Measurements from ENCODE around the gene WDR5B. TPM values are rescaled to one million over a fixed set of nuclear protein-coding genes. Genes with fewer than 3 reads are reported as not detected.

The WDR5B gene
- total and polyA plus RNA-seq, 2 of the 8 experiments (the other 6 are each of a cell fraction or from before 2014, with no cell fraction given): 1.9 to 3.5 TPM

- Histone ChIP-seq H3K79me2 (ENCODE audit: control insufficient read depth in 1 of 2, insufficient read depth in 2 of 2, low read length in 2 of 2) (peaks cover 0 to 15% of the 10 kb centered on the region in 2 experiments; a peak in 2 of 4 replicates), H3K27me3 (replicated peaks in 1 of 4; ENCODE audit: control insufficient read depth in 3 of 4, extremely low read depth in 1 of 4, insufficient read depth in 3 of 4, low read length in 3 of 4) (no peaks in the 10 kb centered on the region), H4K8ac (ENCODE audit: extremely low read depth, insufficient read depth, low read length) (no peak overlapping the region), H3K4ac (replicated peaks; ENCODE audit: insufficient read length, low read depth, low read length) (no peak overlapping the region), H4K5ac (ENCODE audit: insufficient read length, low read depth, low read length) (no peak overlapping the region), H2BK20ac (ENCODE audit: low read length) (no peak overlapping the region), H3K9ac (replicated peaks in 1 of 4; ENCODE audit: extremely low read depth in 1 of 4, low read depth in 3 of 4, low read length in 3 of 4) (no peak overlapping the region), H2BK12ac (ENCODE audit: low read depth, low read length) (no peak overlapping the region), H3K79me1 (ENCODE audit: low read depth, low read length) (peaks cover 2% of the 10 kb centered on the region; the same call in 1 of the 2 replicates), H3K23ac (ENCODE audit: insufficient read length) (no peak overlapping the region), H3K14ac (ENCODE audit: insufficient read length) (no peak overlapping the region), H3K4me1 (replicated peaks in 1 of 4; ENCODE audit: control insufficient read depth in 3 of 4, insufficient read depth in 4 of 4, low read length in 3 of 4) (no peaks in the 10 kb centered on the region), H4K20me1 (replicated peaks in 1 of 2; ENCODE audit: control insufficient read depth in 1 of 2, insufficient read depth in 2 of 2, low read length in 2 of 2) (peaks cover 0 to 2% of the 10 kb centered on the region in 2 experiments), H3K23me2 (ENCODE audit: low read depth, low read length) (no peaks in the 10 kb centered on the region), H3K27ac (ENCODE audit: low read depth, low read length) (no peak overlapping the region), H2BK5ac (ENCODE audit: low read depth, low read length) (no peak overlapping the region), H3K56ac (replicated peaks; ENCODE audit: insufficient read length, low read depth, low read length) (no peak overlapping the region), H3K9me3 (ENCODE audit: insufficient read depth in 2 of 2, low read depth in 1 of 2, low read length in 1 of 2) (no peaks in the 10 kb centered on the region), H3K4me2 (ENCODE audit: insufficient read depth in 1 of 2, low read depth in 2 of 2, low read length in 2 of 2) (no peak overlapping the region), H3K4me3 (ENCODE audit: extremely low read depth in 1 of 4, insufficient read depth in 2 of 4, low read depth in 3 of 4, low read length in 4 of 4) (no peak overlapping the region), H3K36me3 (ENCODE audit: control insufficient read depth in 2 of 4, insufficient read depth in 4 of 4, low read length in 3 of 4) (no peaks in the 10 kb centered on the region; a peak in 3 of 8 replicates), H2BK15ac (ENCODE audit: low read length) (no peak overlapping the region), H4K91ac (replicated peaks; ENCODE audit: insufficient read length, low read length) (no peak overlapping the region), H2BK120ac (replicated peaks; ENCODE audit: low read depth, low read length) (no peak overlapping the region), H2AK5ac (ENCODE audit: low read depth, low read length) (no peak overlapping the region), H3K18ac (ENCODE audit: extremely low read depth, low read length) (no peak overlapping the region), H2AFZ (ENCODE audit: low read length) (no peak overlapping the region)
- DNase-seq (ENCODE audit: low read depth in 1 of 2, low spot score in 2 of 2) (no peak), FAIRE-seq (no peak)
- 59% methylated on average over 2 of the region's 2 CpGs; no CpG with 5 or more reads in 1 of the 2 experiments for WGBS, 2 experiments (ENCODE audit: extremely low coverage in 1 of 2, insufficient coverage in 1 of 2, insufficient read length in 1 of 2, insufficient replicate concordance in 2 of 2, low coverage in 1 of 2, low lambda C conversion rate in 2 of 2, missing lambda C conversion rate in 1 of 2)
- ChIA-PET POLR2A (ENCODE audit: partially characterized antibody) (interaction anchor here (2.7 kb wide), 1 partner anchor 9 kb away, joined by 16 read pairs; the partner anchor contains the start of genes FAM162A and MIX23), CTCF (ENCODE audit: partially characterized antibody) (interaction anchor here (1.1 to 6.0 kb wide), 11 partner anchors 10 to 320 kb away, joined by 3 to 44 read pairs (median 7); partner anchors contain the start of genes PARP14 and WDR5B)
- TF ChIP-seq KDM1A (IDR thresholded peaks at IDR 0.05; ENCODE audit: borderline replicate concordance, low read length): no peak
- no peak for TF ChIP-seq JUND (IDR thresholded peaks at IDR 0.05; ENCODE audit: low read length)
Measured at GRCh38 chr3:122391681-122392446, 24.0 kb downstream of the WDR5B start.
